Osteocyte (in vitro differentiated cells): ENCODE results near the gene UST. TPM values are rescaled to one million over a fixed set of nuclear protein-coding genes. Genes with fewer than 3 reads are reported as not detected.
"Not testable (repeated sequence)": the region's sequence is repeated elsewhere in the genome, so short reads cannot be mapped to it uniquely, and the experiment has no call there.

ENCODE experiments used
- DNase-seq: peaks from one replicate; pipeline ENCODE4 v3.0.0; 2021; ENCODE audit warnings: mixed read lengths; ENCODE audit not compliant: unreplicated experiment; ENCODE audit errors: extremely low spot score
- H3K27ac Mint-ChIP-seq: one replicate; pipeline ENCODE4 v1.8.0; 2021; ENCODE audit warnings: mild to moderate bottlenecking, mixed read lengths; ENCODE audit not compliant: unreplicated experiment
- H3K27me3 Mint-ChIP-seq: one replicate; pipeline ENCODE4 v1.8.0; 2021; ENCODE audit warnings: mixed read lengths; ENCODE audit not compliant: unreplicated experiment
- H3K36me3 Mint-ChIP-seq: one replicate; pipeline ENCODE4 v1.8.0; 2021; ENCODE audit warnings: mixed read lengths; ENCODE audit not compliant: unreplicated experiment
- H3K4me1 Mint-ChIP-seq: one replicate; pipeline ENCODE4 v1.8.0; 2021; ENCODE audit warnings: mixed read lengths; ENCODE audit not compliant: unreplicated experiment
- H3K4me3 Mint-ChIP-seq: one replicate; pipeline ENCODE4 v1.8.0; 2021; ENCODE audit warnings: mild to moderate bottlenecking, moderate library complexity, mixed read lengths; ENCODE audit not compliant: unreplicated experiment
- H3K9me3 Mint-ChIP-seq: one replicate; pipeline ENCODE4 v1.8.0; 2021; ENCODE audit warnings: mixed read lengths; ENCODE audit not compliant: unreplicated experiment
- CTCF ChIP-seq: fragments of 200-600 bp; sonication (generic); IDR thresholded peaks from 2 replicates; pipeline ENCODE4 v1.5.0; 2021; ENCODE audit warnings: antibody characterized with exemption, mild to moderate bottlenecking, moderate library complexity
- total RNA-seq: library from RNA; stranded (reverse); gene quantifications from 2 replicates; pipeline ENCODE4 v1.2.1, GENCODE V29; 2021

Gene UST
- total RNA-seq, 1 donor from 2014 or later: 15.7 TPM

- no peak overlapping the region for H3K27ac Mint-ChIP-seq
Observed at GRCh38 chr6:148954934-148955333, 208.1 kb downstream of the UST start.

GRCh38 chr6:148955441-148955840 is 208.6 kb downstream of the UST start:
- no peak for DNase-seq
- no peak for TF ChIP-seq CTCF
- Mint-ChIP-seq H3K9me3 (no peaks in the 10 kb centered on the region), H3K4me1 (peaks cover 13% of the 10 kb centered on the region), H3K27me3 (no peaks in the 10 kb centered on the region), H3K27ac (no peak overlapping the region), H3K4me3 (no peak overlapping the region), H3K36me3 (peaks cover 5% of the 10 kb centered on the region)

More at GRCh38 chr6:148954934-148955333, 208.1 kb downstream of the UST start:
- TF ChIP-seq CTCF: no peak
- H3K9me3 Mint-ChIP-seq: no peaks in the 10 kb centered on the region
- H3K27me3 Mint-ChIP-seq: no peaks in the 10 kb centered on the region
- H3K4me1 Mint-ChIP-seq: peaks cover 13% of the 10 kb centered on the region
- peaks cover 5% of the 10 kb centered on the region for H3K36me3 Mint-ChIP-seq
- H3K4me3 Mint-ChIP-seq: no peak overlapping the region
- no peak for DNase-seq

GRCh38 chr6:148956163-148956562 is 209.3 kb downstream of the UST start:
- H3K9me3 Mint-ChIP-seq, H3K36me3 Mint-ChIP-seq, DNase-seq, H3K4me3 Mint-ChIP-seq, H3K27me3 Mint-ChIP-seq, H3K27ac Mint-ChIP-seq: not testable (repeated sequence)
- H3K4me1 Mint-ChIP-seq: peaks cover 13% of the 10 kb centered on the region

GRCh38 chr6:148957752-148958151 is 210.9 kb downstream of the UST start:
- no peak for DNase-seq
- no peaks in the 10 kb centered on the region for H3K9me3 Mint-ChIP-seq
- H3K27ac Mint-ChIP-seq: no peak overlapping the region
- H3K27me3 Mint-ChIP-seq: no peaks in the 10 kb centered on the region
- H3K36me3 Mint-ChIP-seq: peaks cover 5% of the 10 kb centered on the region
- H3K4me1 Mint-ChIP-seq: peaks cover 4% of the 10 kb centered on the region
- no peak overlapping the region for H3K4me3 Mint-ChIP-seq
- TF ChIP-seq CTCF: no peak

GRCh38 chr6:148959008-148959407 is 212.2 kb downstream of the UST start:
- Mint-ChIP-seq H3K27me3 (no peaks in the 10 kb centered on the region), H3K4me3 (no peak overlapping the region), H3K4me1 (peaks cover 2% of the 10 kb centered on the region), H3K36me3 (peaks cover 5% of the 10 kb centered on the region), H3K27ac (no peak overlapping the region), H3K9me3 (no peaks in the 10 kb centered on the region)
- no peak for DNase-seq
- TF ChIP-seq CTCF: peak; percentile 20

GRCh38 chr6:148959501-148959900 is 212.7 kb downstream of the UST start:
- Mint-ChIP-seq H3K27ac (no peak overlapping the region), H3K9me3 (no peaks in the 10 kb centered on the region), H3K4me1 (peaks cover 2% of the 10 kb centered on the region), H3K36me3 (peaks cover 5% of the 10 kb centered on the region), H3K27me3 (no peaks in the 10 kb centered on the region), H3K4me3 (no peak overlapping the region)
- no peak for DNase-seq
- no peak for TF ChIP-seq CTCF
